GM19193 (cell line): ENCODE data around the gene APBB2.

Source experiments
- POLR2A ChIP-seq: IDR thresholded peaks from 4 replicates; pipeline ENCODE4 v1.6.1; 2011; ENCODE audit not compliant: insufficient read depth, insufficient read length; ENCODE audit errors: extremely low read depth

The APBB2 gene

GRCh38 chr4:40990899-40991265, 223.5 kb downstream of the APBB2 start:
- TF ChIP-seq POLR2A: no peak

GRCh38 chr4:40990236-40990898, 224.0 kb downstream of the APBB2 start:
- no peak for TF ChIP-seq POLR2A

- TF ChIP-seq POLR2A: no peak
Observed at GRCh38 chr4:40987151-40987550, 227.2 kb downstream of the APBB2 start.

GRCh38 chr4:40986375-40986774, 228.0 kb downstream of the APBB2 start:
- TF ChIP-seq POLR2A: no peak

- TF ChIP-seq POLR2A: no peak
Observed at GRCh38 chr4:40984051-40984450, 230.3 kb downstream of the APBB2 start.

- no peak for TF ChIP-seq POLR2A
Observed at GRCh38 chr4:40980318-40980883, 233.9 kb downstream of the APBB2 start.

GRCh38 chr4:40978548-40978947, 235.8 kb downstream of the APBB2 start:
- no peak for TF ChIP-seq POLR2A

GRCh38 chr4:40976343-40976742, 238.0 kb downstream of the APBB2 start:
- TF ChIP-seq POLR2A: no peak

GRCh38 chr4:40972722-40973121, 241.6 kb downstream of the APBB2 start:
- TF ChIP-seq POLR2A: no peak

GRCh38 chr4:40971338-40971737, 243.0 kb downstream of the APBB2 start:
- no peak for TF ChIP-seq POLR2A

- no peak for TF ChIP-seq POLR2A
Observed at GRCh38 chr4:40969501-40969900, 244.8 kb downstream of the APBB2 start.

GRCh38 chr4:40967550-40967949, 246.8 kb downstream of the APBB2 start:
- no peak for TF ChIP-seq POLR2A

GRCh38 chr4:40966091-40966490, 248.3 kb downstream of the APBB2 start:
- TF ChIP-seq POLR2A: no peak

GRCh38 chr4:40963897-40964478, 250.4 kb downstream of the APBB2 start:
- TF ChIP-seq POLR2A: no peak

GRCh38 chr4:40962551-40963180, 251.7 kb downstream of the APBB2 start:
- TF ChIP-seq POLR2A: no peak

GRCh38 chr4:40960941-40961340, 253.4 kb downstream of the APBB2 start:
- no peak for TF ChIP-seq POLR2A

GRCh38 chr4:40957281-40957680, 257.1 kb downstream of the APBB2 start:
- TF ChIP-seq POLR2A: no peak

- TF ChIP-seq POLR2A: no peak
Observed at GRCh38 chr4:40956721-40957255, 257.6 kb downstream of the APBB2 start.
